LoVo (cell line): ENCODE results near the gene CMTM3.

Experiments
- DNase-seq: peaks from one replicate; pipeline ENCODE4 v3.0.0-alpha.2; 2016; ENCODE audit warnings: low spot score

Gene CMTM3

GRCh38 chr16:66662445-66663194 lies 58.1 kb downstream of the CMTM3 start:
- DNase-seq, result no peak
